Measurements from ENCODE around the gene MT1B. TPM values are rescaled to one million over a fixed set of nuclear protein-coding genes. Genes with fewer than 3 reads are reported as not detected.

MT1B gene
- total and polyA plus RNA-seq, 2 of the 13 experiments (the other 11 are each of a cell fraction or from before 2014, with no cell fraction given), result 0.89 TPM; not detected in 1

DNA sequence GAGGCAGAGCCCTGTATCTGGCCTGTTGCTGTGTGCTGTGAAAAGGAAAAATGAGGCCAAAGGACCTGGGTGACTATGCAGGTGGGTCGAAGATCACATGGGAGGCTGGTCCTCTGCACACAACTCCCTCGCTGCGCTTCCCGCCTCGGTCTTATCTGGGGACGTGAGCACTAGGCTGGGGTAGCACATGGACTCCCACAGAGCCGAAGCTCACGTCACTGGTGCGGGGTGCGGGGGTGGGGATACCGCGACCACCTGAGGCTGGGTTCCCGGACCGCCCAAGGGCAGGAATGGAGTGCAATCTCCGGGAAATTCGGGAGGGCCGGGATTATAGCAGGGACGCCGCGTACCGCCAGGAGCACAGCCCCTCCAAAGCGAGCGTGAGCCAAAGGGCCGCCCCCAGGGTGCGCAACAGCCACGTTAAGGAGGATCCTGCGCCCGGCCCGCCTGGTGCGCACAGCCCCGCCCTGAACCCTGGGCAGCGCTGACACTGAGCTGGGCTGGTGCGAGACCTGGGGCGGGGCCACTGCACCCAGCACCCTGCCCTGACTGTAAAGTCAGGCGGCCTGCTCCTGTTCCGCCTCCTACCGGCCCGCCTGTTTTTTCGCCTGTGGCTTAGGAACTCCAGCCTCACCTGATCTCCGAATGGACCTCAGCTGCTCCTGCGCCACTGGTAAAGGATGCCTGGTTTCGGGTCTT is 8.5 kb upstream of the MT1B start (continued):
- TF ChIP-seq ZNF672 (CRISPR knock-in tag; IDR thresholded peaks at IDR 0.05) (no peak), TGIF2 (CRISPR knock-in tag; IDR thresholded peaks at IDR 0.05) (no peak), ZKSCAN1 (IDR thresholded peaks at IDR 0.05; ENCODE audit: low read length) (no peak), ATF7 (IDR thresholded peaks at IDR 0.05) (no peak), ATF7 (CRISPR knock-in tag; IDR thresholded peaks at IDR 0.05) (peak; percentile 57; the same call in 1 of the 2 replicates), ZNF468 (CRISPR knock-in tag; IDR thresholded peaks at IDR 0.05) (no peak), CREM (IDR thresholded peaks at IDR 0.05) (no peak), CREM (CRISPR knock-in tag; IDR thresholded peaks at IDR 0.05) (no peak), MAFG (CRISPR knock-in tag; IDR thresholded peaks at IDR 0.05) (no peak; the same call in 1 of the 2 replicates), CBFB (CRISPR knock-in tag; IDR thresholded peaks at IDR 0.05) (no peak), THAP7 (CRISPR knock-in tag; IDR thresholded peaks at IDR 0.05) (peak; percentile 90; the same call in 1 of the 2 replicates), ARID2 (CRISPR knock-in tag; IDR thresholded peaks at IDR 0.05; ENCODE audit: borderline replicate concordance) (no peak), XRCC5 (optimal IDR thresholded peaks at IDR 0.05; ENCODE audit: low read length) (no peak), SNAPC4 (CRISPR knock-in tag; IDR thresholded peaks at IDR 0.05) (0 out of 2 replicates have a peak, but pooled peaks have one; percentile 29), KLF12 (CRISPR knock-in tag; IDR thresholded peaks at IDR 0.05; ENCODE audit: borderline replicate concordance) (no peak), JUND (CRISPR knock-in tag; IDR thresholded peaks at IDR 0.05) (no peak), ZNF33A (CRISPR knock-in tag; IDR thresholded peaks at IDR 0.05; ENCODE audit: borderline replicate concordance) (no peak), ZNF205 (CRISPR knock-in tag; IDR thresholded peaks at IDR 0.05) (no peak), KLF15 (CRISPR knock-in tag; IDR thresholded peaks at IDR 0.05; ENCODE audit: borderline replicate concordance) (no peak), GATAD1 (CRISPR knock-in tag; IDR thresholded peaks at IDR 0.05) (no peak), CBX2 (IDR thresholded peaks at IDR 0.05; ENCODE audit: low read depth, low read length) (no peak), CBX2 (CRISPR knock-in tag; IDR thresholded peaks at IDR 0.05; ENCODE audit: low read depth) (peak; percentile 58; the same call in 1 of the 2 replicates), ZNF354B (CRISPR knock-in tag; IDR thresholded peaks at IDR 0.05) (no peak), AHR (CRISPR knock-in tag; IDR thresholded peaks at IDR 0.05) (no peak)
- TF ChIP-seq, protein P1, sequence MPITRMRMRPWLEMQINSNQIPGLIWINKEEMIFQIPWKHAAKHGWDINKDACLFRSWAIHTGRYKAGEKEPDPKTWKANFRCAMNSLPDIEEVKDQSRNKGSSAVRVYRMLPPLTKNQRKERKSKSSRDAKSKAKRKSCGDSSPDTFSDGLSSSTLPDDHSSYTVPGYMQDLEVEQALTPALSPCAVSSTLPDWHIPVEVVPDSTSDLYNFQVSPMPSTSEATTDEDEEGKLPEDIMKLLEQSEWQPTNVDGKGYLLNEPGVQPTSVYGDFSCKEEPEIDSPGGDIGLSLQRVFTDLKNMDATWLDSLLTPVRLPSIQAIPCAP (CRISPR knock-in tag; IDR thresholded peaks at IDR 0.05; ENCODE audit: low read depth), result no peak
- TF ChIP-seq, protein P2, sequence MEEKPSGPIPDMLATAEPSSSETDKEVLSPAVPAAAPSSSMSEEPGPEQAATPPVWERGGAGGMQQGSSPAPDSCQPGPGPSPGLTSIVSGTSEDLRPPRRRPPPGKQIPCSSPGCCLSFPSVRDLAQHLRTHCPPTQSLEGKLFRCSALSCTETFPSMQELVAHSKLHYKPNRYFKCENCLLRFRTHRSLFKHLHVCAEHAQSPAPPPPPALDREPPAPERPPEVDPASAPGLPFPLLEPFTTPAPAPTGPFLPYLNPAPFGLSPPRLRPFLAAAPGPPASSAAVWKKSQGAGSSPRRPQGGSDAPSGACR (CRISPR knock-in tag; IDR thresholded peaks at IDR 0.05), result no peak
